ENCODE data around the gene LCE1C. TPM values are rescaled to one million over a fixed set of nuclear protein-coding genes. Genes with fewer than 3 reads are reported as not detected.

LCE1C gene
- not detected in 2 replicates for total RNA-seq (2011; cell fraction: chromatin; rRNA removed; ENCODE audit: low replicate concordance)
- total RNA-seq (2011; cell fraction: nucleolus; rRNA removed) = not detected in 2 replicates
- not detected in 2 replicates for total RNA-seq (2011; cell fraction: nucleoplasm; rRNA removed)
- not detected in 2 replicates for total RNA-seq (2014; rRNA removed)
- not detected in 2 replicates for total RNA-seq (2014; rRNA removed; fragmentation: Illumina TruSeq; extraction: Trizol)
- not detected in 2 replicates for total RNA-seq (2015; rRNA removed; fragmentation: Illumina TruSeq; extraction: Trizol)
- total RNA-seq (2021) = not detected in 2 replicates
- polyA plus RNA-seq (2011; rRNA removed) = not detected in 2 replicates
- not detected in 2 replicates for polyA plus RNA-seq (2011; cell fraction: cytosol; rRNA removed)
- not detected in 2 replicates for polyA plus RNA-seq (2011; cell fraction: nucleus; rRNA removed)
- polyA plus RNA-seq (2012) = not detected in 2 replicates
- polyA plus RNA-seq (2014; fragmentation: Illumina TruSeq; extraction: Trizol) = not detected in 2 replicates
- polyA plus RNA-seq (2014; fragmentation: Nextera tagmentation; extraction: Ambion mirVana) = not detected
- not detected in 2 replicates for polyA plus RNA-seq (2014; rRNA removed)
- polyA minus RNA-seq (2011; rRNA and poly(A)+ RNA removed) = not detected in 2 replicates
- polyA minus RNA-seq (2011; cell fraction: cytosol; rRNA and poly(A)+ RNA removed) = not detected in 2 replicates
- polyA minus RNA-seq (2011; cell fraction: nucleus; rRNA and poly(A)+ RNA removed) = not detected in 2 replicates
- not detected for Bru-seq, nascent RNA
- not detected for BruChase-seq, experiment 1, labeled RNA remaining after a 2-hour chase
- not detected for BruChase-seq, experiment 2, labeled RNA remaining after a 6-hour chase
- long read RNA-seq, experiment 1 = 0 reads
- long read RNA-seq, experiment 2 = 0 reads
- long read RNA-seq, experiment 3 = 0 reads

GRCh38 chr1:152806576-152806975 is at the start of gene LCE1C:
Gene LCE1C (minus strand): TSS chr1:152806651. CDS start chr1:152805478, 1,173 bp downstream.
- no peaks in the 10 kb centered on the region for H3K9me3 ChIP-seq (replicated peaks; ENCODE audit: control insufficient read depth, insufficient read depth, low read depth, low read length)
- H3K27ac ChIP-seq (ENCODE audit: extremely low read depth, low read depth, low read length) = no peak within 1 kb of the TSS
- DNase-seq (ENCODE audit: extremely low read depth in 1 of 4, low spot score in 3 of 4) = no peak
- no peak within 1 kb of the TSS for H3K9ac ChIP-seq (ENCODE audit: insufficient read depth in 1 of 2, low read depth in 2 of 2, low read length in 2 of 2)
- H3K9me1 ChIP-seq (ENCODE audit: control insufficient read depth, insufficient read depth, low read length) = no peaks in the 10 kb centered on the region
- no peaks in the 10 kb centered on the region for H3K36me3 ChIP-seq (ENCODE audit: control insufficient read depth, insufficient read depth, low read length)
- BruUV-seq (replicated peaks) = no TSS peak
- no peaks in the 10 kb centered on the region for H3K4me1 ChIP-seq (replicated peaks in 1 of 2; ENCODE audit: control insufficient read depth in 2 of 2, insufficient read depth in 2 of 2, low read length in 2 of 2)
- no peak for ATAC-seq
- in situ Hi-C loops (cut with MboI) (no loop called here), intact Hi-C loops (cut with micrococcal nuclease) (no loop called here)
- 0% methylated on average over 3 of the region's 3 CpGs for WGBS (ENCODE audit: insufficient coverage, low coverage, missing lambda C conversion rate)
- no peaks in the 10 kb centered on the region for H3K79me2 ChIP-seq (ENCODE audit: control insufficient read depth, insufficient read depth, low read length)
- H4K20me1 ChIP-seq (replicated peaks; ENCODE audit: control insufficient read depth, insufficient read depth, low read length) = no peaks in the 10 kb centered on the region
- no peak within 1 kb of the TSS for H2AFZ ChIP-seq (ENCODE audit: low read depth, low read length)
- H3K4me3 ChIP-seq = no peak within 1 kb of the TSS
- no peaks in the 10 kb centered on the region for H3K27me3 ChIP-seq (ENCODE audit: control insufficient read depth in 2 of 2, insufficient read depth in 2 of 2, low read length in 2 of 2)
- no peak for FAIRE-seq
- CTCF ChIA-PET (ENCODE audit: low intra/inter-chr PET ratio) = no interaction called here
- POLR2A ChIA-PET = interaction anchor here (1.0 kb wide), 1 partner anchor 119 kb away, joined by 3 read pairs; no protein-coding TSS in a partner anchor
- no peak within 1 kb of the TSS for H3K4me2 ChIP-seq (ENCODE audit: insufficient read depth, low read length)
- TF ChIP-seq GABPB2 (CRISPR knock-in tag; conservative IDR thresholded peaks at IDR 0.05) (no peak), ZNF609 (CRISPR knock-in tag; IDR thresholded peaks at IDR 0.05; ENCODE audit: borderline replicate concordance) (no peak), MYC (IDR thresholded peaks at IDR 0.05; ENCODE audit: low read depth, low read length) (no peak), MYC (CRISPR knock-in tag; IDR thresholded peaks at IDR 0.05; ENCODE audit: borderline replicate concordance, low read depth) (no peak), ZNF696 (CRISPR knock-in tag; conservative IDR thresholded peaks at IDR 0.05) (no peak)

All from K562 (cell line).